Tibial artery (tissue), 4 donors: ENCODE measurements around the gene SRPK1.
"Not testable (repeated sequence)": the region's sequence is repeated elsewhere in the genome, so short reads cannot be mapped to it uniquely, and the experiment has no call there.

ENCODE experiments used
- DNase-seq, 2 donors: peaks; one replicate each; pipeline ENCODE4 v3.0.0-alpha.2; 2019
- H3K27ac ChIP-seq, 2 donors: fragments of 200-600 bp; sonication (generic) in 1 of 2; 1 replicate in 1 of 2; 2 replicates in 1 of 2; pipeline ENCODE4 v1.5.1; 2018 to 2019; ENCODE audit warnings: mild to moderate bottlenecking in 1 of 2
- H3K27me3 ChIP-seq, 2 donors: fragments of 200-600 bp; sonication (generic) in 1 of 2; one replicate each; pipeline versions ENCODE4 v1.5.1 to v1.6.0; 2016 to 2019
- H3K36me3 ChIP-seq, 3 donors: fragments of 200-600 bp; sonication (generic) in 2 of 3; one replicate each; pipeline ENCODE4 v1.5.1; 2016 to 2019; ENCODE audit warnings: mild to moderate bottlenecking in 2 of 3
- H3K4me1 ChIP-seq, 4 donors: fragments of 200-600 bp; sonication (generic) in 2 of 4; 1 replicate in 3 of 4; 2 replicates in 1 of 4; pipeline ENCODE4 v1.5.1; 2016 to 2019
- H3K4me3 ChIP-seq, 2 donors: fragments of 200-600 bp; sonication (generic) in 1 of 2; 1 replicate in 1 of 2; 2 replicates in 1 of 2; pipeline ENCODE4 v1.5.1; 2018 to 2019; ENCODE audit warnings: mild to moderate bottlenecking in 2 of 2
- H3K9me3 ChIP-seq, 3 donors: fragments of 200-600 bp; sonication (generic) in 1 of 3; one replicate each; pipeline ENCODE4 v1.5.1; 2016 to 2019
- CTCF ChIP-seq, 2 experiments: fragments of 200-600 bp in 1 of 2; fragments of 450-650 bp in 1 of 2; IDR thresholded peaks; one replicate each; pipeline ENCODE4 v1.5.1; 2017 to 2019; ENCODE audit warnings: antibody characterized with exemption in 2 of 2, mild to moderate bottlenecking in 1 of 2, moderate library complexity in 1 of 2
- intact Hi-C: fragments of 100-400 bp; cut with DNase I; formaldehyde crosslinking; loops from one replicate; pipeline ENCODE4 v1.15.0; 2023; ENCODE audit warnings: low total_unique reads

The SRPK1 gene

GRCh38 chr6:35954333-35954732 is 33.4 kb upstream of the SRPK1 start:
- no peaks in the 10 kb centered on the region for H3K4me1 ChIP-seq
- H3K36me3 ChIP-seq = no peaks in the 10 kb centered on the region
- no peak overlapping the region for H3K27ac ChIP-seq
- no peaks in the 10 kb centered on the region for H3K27me3 ChIP-seq
- no peaks in the 10 kb centered on the region for H3K9me3 ChIP-seq
- intact Hi-C loops = no loop called here
- no peak for TF ChIP-seq CTCF (IDR thresholded peaks at IDR 0.05)
- DNase-seq = no peak
- no peak overlapping the region for H3K4me3 ChIP-seq

- Histone ChIP-seq H3K36me3 (no peaks in the 10 kb centered on the region), H3K4me3 (no peak overlapping the region), H3K4me1 (no peaks in the 10 kb centered on the region), H3K27ac (no peak overlapping the region), H3K9me3 (no peaks in the 10 kb centered on the region), H3K27me3 (no peaks in the 10 kb centered on the region)
- intact Hi-C loops = no loop called here
- DNase-seq = no peak
- no peak for TF ChIP-seq CTCF (IDR thresholded peaks at IDR 0.05)
Measured at GRCh38 chr6:35948725-35949124, 27.8 kb upstream of the SRPK1 start.

- Histone ChIP-seq H3K4me1 (no peaks in the 10 kb centered on the region), H3K27me3 (no peaks in the 10 kb centered on the region), H3K4me3 (no peak overlapping the region), H3K36me3 (no peaks in the 10 kb centered on the region), H3K9me3 (no peaks in the 10 kb centered on the region), H3K27ac (no peak overlapping the region)
- intact Hi-C loops = no loop called here
- TF ChIP-seq CTCF (IDR thresholded peaks at IDR 0.05) = no peak
- no peak for DNase-seq
Measured at GRCh38 chr6:35945650-35946025, 24.7 kb upstream of the SRPK1 start.

GRCh38 chr6:35943390-35943789 is 22.5 kb upstream of the SRPK1 start:
- no peak for TF ChIP-seq CTCF (IDR thresholded peaks at IDR 0.05)
- no peaks in the 10 kb centered on the region for H3K36me3 ChIP-seq
- DNase-seq = no peak
- H3K27ac ChIP-seq = no peak overlapping the region
- H3K9me3 ChIP-seq = no peaks in the 10 kb centered on the region
- intact Hi-C loops = no loop called here
- no peaks in the 10 kb centered on the region for H3K4me1 ChIP-seq
- no peak overlapping the region for H3K4me3 ChIP-seq
- H3K27me3 ChIP-seq = no peaks in the 10 kb centered on the region

- Histone ChIP-seq H3K4me3 (no peak overlapping the region), H3K9me3 (no peaks in the 10 kb centered on the region), H3K27me3 (no peaks in the 10 kb centered on the region), H3K36me3 (no peaks in the 10 kb centered on the region), H3K27ac (no peak overlapping the region), H3K4me1 (no peaks in the 10 kb centered on the region)
- TF ChIP-seq CTCF (IDR thresholded peaks at IDR 0.05) = no peak
- intact Hi-C loops = no loop called here
- DNase-seq = no peak
Measured at GRCh38 chr6:35942355-35942754, 21.5 kb upstream of the SRPK1 start.

- H3K9me3 ChIP-seq, intact Hi-C loops, DNase-seq: not testable (repeated sequence)
Measured at GRCh38 chr6:35941170-35941569, 20.3 kb upstream of the SRPK1 start.

GRCh38 chr6:35940014-35940413 is 19.1 kb upstream of the SRPK1 start:
- intact Hi-C loops, H3K9me3 ChIP-seq, H3K27ac ChIP-seq, H3K4me1 ChIP-seq, H3K36me3 ChIP-seq, H3K4me3 ChIP-seq, DNase-seq, H3K27me3 ChIP-seq: not testable (repeated sequence)

More at GRCh38 chr6:35941170-35941569, 20.3 kb upstream of the SRPK1 start:
- not testable (repeated sequence) for H3K4me3 ChIP-seq, H3K36me3 ChIP-seq, H3K27ac ChIP-seq, H3K4me1 ChIP-seq, H3K27me3 ChIP-seq

GRCh38 chr6:35939259-35939658 is 18.4 kb upstream of the SRPK1 start:
- H3K4me3 ChIP-seq, intact Hi-C loops, H3K27me3 ChIP-seq, H3K9me3 ChIP-seq, H3K27ac ChIP-seq, H3K4me1 ChIP-seq, H3K36me3 ChIP-seq, DNase-seq: not testable (repeated sequence)
